ENCODE measurements around the gene SPOCK3.

DNA sequence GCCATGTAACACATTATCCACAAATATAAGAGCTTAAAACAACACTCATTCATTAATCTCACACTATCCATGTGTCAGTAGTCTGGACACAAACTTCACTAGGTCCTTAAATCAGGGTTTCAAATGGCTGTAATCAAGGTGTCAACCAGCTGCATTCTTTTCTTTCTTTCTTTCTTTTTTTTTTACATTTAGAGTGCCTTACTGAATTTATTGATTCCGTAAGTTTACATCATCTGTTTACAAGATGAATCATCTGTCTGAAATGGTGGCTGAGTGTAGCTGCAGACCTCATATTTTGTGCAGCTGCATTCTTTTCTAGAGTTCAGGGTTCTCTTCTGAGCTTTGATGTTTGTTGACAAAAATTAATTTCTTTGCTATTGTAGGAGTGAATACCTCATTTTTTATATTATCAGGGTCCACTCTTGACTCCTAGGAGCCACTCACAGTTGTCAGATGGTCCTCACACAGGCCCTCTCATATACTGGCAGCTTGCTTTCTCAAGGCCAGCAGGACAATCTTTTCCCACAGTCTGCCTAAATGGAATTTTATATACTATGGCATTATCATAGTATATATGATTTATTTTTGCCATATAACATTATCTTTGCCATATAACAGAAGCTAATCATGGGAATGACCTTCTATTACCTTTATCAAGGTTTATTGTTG lies 37.8 kb downstream of the SPOCK3 start:
- TF ChIP-seq, protein P1, sequence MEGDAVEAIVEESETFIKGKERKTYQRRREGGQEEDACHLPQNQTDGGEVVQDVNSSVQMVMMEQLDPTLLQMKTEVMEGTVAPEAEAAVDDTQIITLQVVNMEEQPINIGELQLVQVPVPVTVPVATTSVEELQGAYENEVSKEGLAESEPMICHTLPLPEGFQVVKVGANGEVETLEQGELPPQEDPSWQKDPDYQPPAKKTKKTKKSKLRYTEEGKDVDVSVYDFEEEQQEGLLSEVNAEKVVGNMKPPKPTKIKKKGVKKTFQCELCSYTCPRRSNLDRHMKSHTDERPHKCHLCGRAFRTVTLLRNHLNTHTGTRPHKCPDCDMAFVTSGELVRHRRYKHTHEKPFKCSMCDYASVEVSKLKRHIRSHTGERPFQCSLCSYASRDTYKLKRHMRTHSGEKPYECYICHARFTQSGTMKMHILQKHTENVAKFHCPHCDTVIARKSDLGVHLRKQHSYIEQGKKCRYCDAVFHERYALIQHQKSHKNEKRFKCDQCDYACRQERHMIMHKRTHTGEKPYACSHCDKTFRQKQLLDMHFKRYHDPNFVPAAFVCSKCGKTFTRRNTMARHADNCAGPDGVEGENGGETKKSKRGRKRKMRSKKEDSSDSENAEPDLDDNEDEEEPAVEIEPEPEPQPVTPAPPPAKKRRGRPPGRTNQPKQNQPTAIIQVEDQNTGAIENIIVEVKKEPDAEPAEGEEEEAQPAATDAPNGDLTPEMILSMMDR (IDR thresholded peaks at IDR 0.05), result no peak
- TF ChIP-seq POLR2AphosphoS5 (IDR thresholded peaks at IDR 0.05), result no peak
- no peak for TF ChIP-seq POLR2A (IDR thresholded peaks at IDR 0.05)

Measured in prostate gland (tissue), 2 donors.